Neural progenitor cell (in vitro differentiated cells): ENCODE measurements around the gene RNF175. TPM values are rescaled to one million over a fixed set of nuclear protein-coding genes. Genes with fewer than 3 reads are reported as not detected.
A peak's percentile ranks its signal among the peaks of the same experiment; 100 is the strongest.

Experiments
- DNase-seq: peaks from one replicate; pipeline ENCODE4 v3.0.0-alpha.2; 2016; ENCODE audit warnings: low spot score
- H2AFZ ChIP-seq: fragments of 200-600 bp; sonication (generic); replicated peaks from 2 replicates; pipeline ENCODE4 v1.6.1; 2016; ENCODE audit warnings: antibody characterized with exemption
- H3F3A ChIP-seq: fragments of 200-600 bp; sonication (generic); 2 replicates; pipeline ENCODE4 v1.6.1; 2016; ENCODE audit warnings: antibody characterized with exemption, low read depth
- H3K27ac ChIP-seq: fragments of 200-600 bp; sonication (generic); 2 replicates; pipeline ENCODE4 v1.5.1; 2016; ENCODE audit warnings: mild to moderate bottlenecking
- H3K27me3 ChIP-seq: fragments of 200-600 bp; sonication (generic); 2 replicates; pipeline ENCODE4 v1.6.1; 2016; ENCODE audit warnings: mild to moderate bottlenecking, moderate library complexity
- H3K36me3 ChIP-seq: fragments of 200-600 bp; sonication (generic); 2 replicates; pipeline ENCODE4 v1.5.1; 2016
- H3K4me1 ChIP-seq: fragments of 200-600 bp; sonication (generic); 2 replicates; pipeline ENCODE4 v1.6.1; 2016; ENCODE audit warnings: mixed run types
- H3K4me2 ChIP-seq: fragments of 200-600 bp; sonication (generic); 2 replicates; pipeline ENCODE4 v1.6.1; 2016
- H3K4me3 ChIP-seq: fragments of 200-600 bp; sonication (generic); 2 replicates; pipeline ENCODE4 v1.5.1; 2016
- H3K79me2 ChIP-seq: fragments of 200-600 bp; sonication (generic); 2 replicates; pipeline ENCODE4 v1.6.1; 2016; ENCODE audit warnings: low read depth
- H3K9ac ChIP-seq: fragments of 200-600 bp; sonication (generic); 2 replicates; pipeline ENCODE4 v1.6.1; 2016
- H3K9me3 ChIP-seq: fragments of 200-600 bp; sonication (generic); 2 replicates; pipeline ENCODE4 v1.5.1; 2016; ENCODE audit warnings: low read depth
- H4K20me1 ChIP-seq: fragments of 200-600 bp; sonication (generic); 2 replicates; pipeline ENCODE4 v1.6.1; 2016; ENCODE audit warnings: low read depth
- H3K27ac Mint-ChIP-seq: 3 replicates; pipeline ENCODE4 v1.8.0; 2021; ENCODE audit warnings: mixed read lengths
- H3K27me3 Mint-ChIP-seq: 2 replicates; pipeline ENCODE4 v1.8.0; 2022; ENCODE audit warnings: low read depth, mild to moderate bottlenecking, inconsistent platforms, moderate library complexity, mixed read lengths; ENCODE audit not compliant: insufficient read depth
- H3K36me3 Mint-ChIP-seq: 3 replicates; pipeline ENCODE4 v1.8.0; 2021; ENCODE audit warnings: mixed read lengths
- H3K4me1 Mint-ChIP-seq: 3 replicates; pipeline ENCODE4 v1.8.0; 2021; ENCODE audit warnings: mixed read lengths
- H3K4me3 Mint-ChIP-seq: 3 replicates; pipeline ENCODE4 v1.8.0; 2021; ENCODE audit warnings: mild to moderate bottlenecking, moderate library complexity, mixed read lengths
- H3K9me3 Mint-ChIP-seq: 3 replicates; pipeline ENCODE4 v1.8.0; 2020; ENCODE audit warnings: mixed read lengths
- EZH2 ChIP-seq: fragments of 200-600 bp; sonication (generic); IDR thresholded peaks from 2 replicates; pipeline ENCODE4 v1.6.1; 2017; ENCODE audit warnings: antibody characterized with exemption, mild to moderate bottlenecking, moderate library complexity
- EZH2phosphoT487 ChIP-seq: fragments of 200-600 bp; sonication (generic); IDR thresholded peaks from 2 replicates; pipeline ENCODE4 v1.6.1; 2017; ENCODE audit warnings: antibody characterized with exemption
- total RNA-seq: library from RNA; depleted of rRNA; stranded (reverse); fragments of >200 nt; gene quantifications from 2 replicates; pipeline ENCODE4 v1.2.3, GENCODE V29; 2015; ENCODE audit warnings: low replicate concordance
- TF ChIP-seq, protein P1 (sequence below): fragments of 200-600 bp; sonication (generic); IDR thresholded peaks from 2 replicates; pipeline ENCODE4 v1.5.1; 2017; ENCODE audit warnings: antibody characterized with exemption, mild to moderate bottlenecking

The RNF175 gene
- total RNA-seq, 1 donor from 2014 or later, result 34.6 TPM

DNA sequence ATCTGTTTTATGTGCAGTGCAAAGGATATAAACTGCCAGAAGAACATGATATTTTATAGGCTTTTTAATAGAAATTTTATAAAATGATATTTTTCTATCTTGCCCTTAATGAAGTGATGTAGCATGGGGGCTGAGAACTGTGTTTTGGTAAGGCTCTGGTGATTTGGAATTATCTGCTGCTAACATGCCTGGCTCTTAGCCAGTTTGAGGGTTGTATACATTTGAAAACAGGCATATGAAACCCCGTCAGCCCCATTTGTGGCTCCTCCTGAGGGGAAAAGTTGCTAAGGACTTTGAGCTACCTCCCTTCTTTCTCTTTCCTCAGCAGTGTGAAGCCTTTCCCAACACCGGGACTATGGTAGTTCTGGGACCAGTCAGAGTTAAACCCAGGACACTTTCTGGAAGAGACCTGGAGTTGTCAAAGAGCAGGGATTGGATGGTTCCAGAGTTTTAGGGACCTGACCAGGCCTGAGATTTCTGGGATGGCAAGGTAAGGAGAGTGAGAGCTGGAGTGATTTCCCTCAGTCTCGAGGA is 24.4 kb upstream of the RNF175 start:
- Mint-ChIP-seq H3K9me3 (no peaks in the 10 kb centered on the region), H3K27me3 (peaks cover 4% of the 10 kb centered on the region), H3K36me3 (peaks cover 71% of the 10 kb centered on the region), H3K27ac (peak overlapping the region; percentile 29), H3K4me3 (peak overlapping the region; percentile 74), H3K4me1 (peaks cover 47% of the 10 kb centered on the region)
- peaks cover 71% of the 10 kb centered on the region for H3K79me2 ChIP-seq
- peak overlapping the region; percentile 82 for H3K27ac ChIP-seq
- H3K9me3 ChIP-seq, result no peaks in the 10 kb centered on the region
- DNase-seq, result no peak
- H3K4me2 ChIP-seq, result peak overlapping the region; percentile 90
- H3K36me3 ChIP-seq, result peaks cover 31% of the 10 kb centered on the region
- H3K4me1 ChIP-seq, result peaks cover 42% of the 10 kb centered on the region
- H3K4me3 ChIP-seq, result peak overlapping the region; percentile 98
- TF ChIP-seq EZH2phosphoT487 (no peak), EZH2 (no peak)
- TF ChIP-seq, protein P1, sequence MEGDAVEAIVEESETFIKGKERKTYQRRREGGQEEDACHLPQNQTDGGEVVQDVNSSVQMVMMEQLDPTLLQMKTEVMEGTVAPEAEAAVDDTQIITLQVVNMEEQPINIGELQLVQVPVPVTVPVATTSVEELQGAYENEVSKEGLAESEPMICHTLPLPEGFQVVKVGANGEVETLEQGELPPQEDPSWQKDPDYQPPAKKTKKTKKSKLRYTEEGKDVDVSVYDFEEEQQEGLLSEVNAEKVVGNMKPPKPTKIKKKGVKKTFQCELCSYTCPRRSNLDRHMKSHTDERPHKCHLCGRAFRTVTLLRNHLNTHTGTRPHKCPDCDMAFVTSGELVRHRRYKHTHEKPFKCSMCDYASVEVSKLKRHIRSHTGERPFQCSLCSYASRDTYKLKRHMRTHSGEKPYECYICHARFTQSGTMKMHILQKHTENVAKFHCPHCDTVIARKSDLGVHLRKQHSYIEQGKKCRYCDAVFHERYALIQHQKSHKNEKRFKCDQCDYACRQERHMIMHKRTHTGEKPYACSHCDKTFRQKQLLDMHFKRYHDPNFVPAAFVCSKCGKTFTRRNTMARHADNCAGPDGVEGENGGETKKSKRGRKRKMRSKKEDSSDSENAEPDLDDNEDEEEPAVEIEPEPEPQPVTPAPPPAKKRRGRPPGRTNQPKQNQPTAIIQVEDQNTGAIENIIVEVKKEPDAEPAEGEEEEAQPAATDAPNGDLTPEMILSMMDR, result no peak
- peaks cover 83% of the 10 kb centered on the region for H4K20me1 ChIP-seq
- H3F3A ChIP-seq, result peaks cover 91% of the 10 kb centered on the region
- no peak overlapping the region for H3K9ac ChIP-seq
- no peak overlapping the region for H2AFZ ChIP-seq
- no peaks in the 10 kb centered on the region for H3K27me3 ChIP-seq

DNA sequence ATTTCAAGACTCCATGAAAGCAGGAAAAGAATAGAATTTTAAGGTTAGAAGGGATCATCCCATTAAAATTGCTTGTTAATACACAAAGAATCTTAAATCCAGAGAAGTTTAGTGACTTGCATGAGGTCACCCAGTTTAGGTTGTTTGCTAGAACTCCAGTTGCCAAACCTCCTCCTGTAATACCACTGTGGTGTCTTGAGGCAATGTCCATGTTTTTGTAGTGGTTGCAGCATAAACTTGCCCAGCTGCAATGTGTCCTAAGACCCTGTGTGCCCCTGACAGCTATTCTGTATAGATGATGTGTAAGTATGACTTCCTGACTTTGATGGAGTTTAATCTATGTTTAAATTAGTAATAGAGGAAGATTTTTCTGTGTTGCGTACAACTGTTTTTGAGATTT is 22.8 kb upstream of the RNF175 start:
- no peak overlapping the region for H3K27ac Mint-ChIP-seq
- peaks cover 6% of the 10 kb centered on the region for H3K9me3 Mint-ChIP-seq
- TF ChIP-seq EZH2 (no peak), EZH2phosphoT487 (no peak)
- TF ChIP-seq, protein P1, result no peak
- H3K36me3 Mint-ChIP-seq, result peaks cover 71% of the 10 kb centered on the region
- peaks cover 55% of the 10 kb centered on the region for H3K79me2 ChIP-seq
- H3K4me1 Mint-ChIP-seq, result peaks cover 47% of the 10 kb centered on the region
- H3K27me3 ChIP-seq, result no peaks in the 10 kb centered on the region
- no peak overlapping the region for H2AFZ ChIP-seq
- no peak for DNase-seq
- peak overlapping the region; percentile 45 for H3K4me2 ChIP-seq
- peaks cover 80% of the 10 kb centered on the region for H3F3A ChIP-seq
- peaks cover 42% of the 10 kb centered on the region for H3K4me1 ChIP-seq
- H3K27me3 Mint-ChIP-seq, result no peaks in the 10 kb centered on the region
- H4K20me1 ChIP-seq, result peaks cover 70% of the 10 kb centered on the region
- H3K4me3 ChIP-seq, result no peak overlapping the region
- H3K4me3 Mint-ChIP-seq, result no peak overlapping the region
- H3K36me3 ChIP-seq, result peaks cover 31% of the 10 kb centered on the region
- no peak overlapping the region for H3K9ac ChIP-seq
- peak overlapping the region; percentile 77 for H3K27ac ChIP-seq
- H3K9me3 ChIP-seq, result no peaks in the 10 kb centered on the region

GRCh38 chr4:153781717-153782416 is 22.0 kb upstream of the RNF175 start:
- H3K9me3 ChIP-seq, result no peaks in the 10 kb centered on the region
- H3K79me2 ChIP-seq, result peaks cover 48% of the 10 kb centered on the region
- H3K9ac ChIP-seq, result no peak overlapping the region
- TF ChIP-seq, protein P1, result peak; percentile 39
- no peak for TF ChIP-seq EZH2phosphoT487
- peak overlapping the region; percentile 81 for H3K27ac Mint-ChIP-seq
- H4K20me1 ChIP-seq, result peaks cover 63% of the 10 kb centered on the region
- H3K27me3 ChIP-seq, result no peaks in the 10 kb centered on the region
- H3K4me1 Mint-ChIP-seq, result peaks cover 47% of the 10 kb centered on the region
- H3K36me3 Mint-ChIP-seq, result peaks cover 65% of the 10 kb centered on the region
- peaks cover 73% of the 10 kb centered on the region for H3F3A ChIP-seq
- H3K36me3 ChIP-seq, result peaks cover 28% of the 10 kb centered on the region
- peak; percentile 61 for DNase-seq
- peaks cover 42% of the 10 kb centered on the region for H3K4me1 ChIP-seq
- no peak overlapping the region for H3K4me3 ChIP-seq
- no peaks in the 10 kb centered on the region for H3K27me3 Mint-ChIP-seq
- H3K9me3 Mint-ChIP-seq, result peaks cover 6% of the 10 kb centered on the region
- peak overlapping the region; percentile 45 for H3K4me2 ChIP-seq
- H3K4me3 Mint-ChIP-seq, result no peak overlapping the region
- H3K27ac ChIP-seq, result peak overlapping the region; percentile 77
- H2AFZ ChIP-seq, result no peak overlapping the region
